GM12892 (cell line): Measurements from ENCODE around the gene TUBB.

Source experiments
- DNase-seq: peaks from one replicate; pipeline ENCODE4 v3.0.0; 2011; ENCODE audit not compliant: insufficient read length
- FAIRE-seq: peaks from 2 replicates; lab custom pipeline; 2011; peaks lifted over from hg19 to GRCh38; lab: Jason Lieb, UNC
- POLR2A ChIP-seq: IDR thresholded peaks from 2 replicates; pipeline ENCODE4 v1.6.1; 2011; ENCODE audit warnings: low read depth, low read length, control low read depth
- POLR2AphosphoS5 ChIP-seq: IDR thresholded peaks from 2 replicates; pipeline ENCODE4 v1.6.1; 2011; ENCODE audit warnings: low read depth, low read length, control low read depth
- TAF1 ChIP-seq: IDR thresholded peaks from 2 replicates; pipeline ENCODE4 v1.6.1; 2011; ENCODE audit warnings: low read depth, mild to moderate bottlenecking, control low read depth, low read length, borderline replicate concordance

The TUBB gene

GRCh38 chr6:30738532-30738931 lies 18.4 kb downstream of the TUBB start:
- no peak for DNase-seq
- no peak for FAIRE-seq
- TF ChIP-seq POLR2AphosphoS5 (no peak), TAF1 (no peak), POLR2A (no peak)

- TF ChIP-seq POLR2A: no peak
- TF ChIP-seq TAF1: no peak
- no peak for TF ChIP-seq POLR2AphosphoS5
- DNase-seq (no peak), FAIRE-seq (no peak)
Observed at GRCh38 chr6:30740540-30740870, 20.4 kb downstream of the TUBB start.

- no peak for DNase-seq
- TF ChIP-seq POLR2AphosphoS5 (no peak), POLR2A (no peak), TAF1 (no peak)
- FAIRE-seq: no peak
Observed at GRCh38 chr6:30741063-30741779, 21.1 kb downstream of the TUBB start.

GRCh38 chr6:30741789-30742315 lies 21.7 kb downstream of the TUBB start:
- TF ChIP-seq POLR2AphosphoS5 (peak; percentile 83), TAF1 (no peak), POLR2A (0 out of 2 replicates have a peak, but pooled peaks have one; percentile 14)
- DNase-seq (no peak), FAIRE-seq (peak; percentile 44)

GRCh38 chr6:30742316-30743098 lies 22.4 kb downstream of the TUBB start, which contains the start of gene FLOT1:
Gene FLOT1, minus strand, starts transcription at chr6:30742687. Its CDS starts 498 bp downstream, at chr6:30742189.
- FAIRE-seq (peak; percentile 85), DNase-seq (peak; percentile 95)
- 0 out of 2 replicates have a peak, but pooled peaks have one; percentile 16 for TF ChIP-seq TAF1
- peak; percentile 77; the same call in 1 of the 2 replicates for TF ChIP-seq POLR2A
- TF ChIP-seq POLR2AphosphoS5: peak; percentile 59; the same call in 1 of the 2 replicates

GRCh38 chr6:30743099-30744053 lies 23.2 kb downstream of the TUBB start:
- DNase-seq (no peak), FAIRE-seq (no peak)
- no peak; the same call in 1 of the 2 replicates for TF ChIP-seq POLR2A
- 0 out of 2 replicates have a peak, but pooled peaks have one; percentile 2 for TF ChIP-seq POLR2AphosphoS5
- TF ChIP-seq TAF1: no peak

- DNase-seq (peak; percentile 60), FAIRE-seq (peak; percentile 38)
- TF ChIP-seq POLR2A (peak; percentile 98), TAF1 (peak; percentile 83), POLR2AphosphoS5 (peak; percentile 98)
Observed at GRCh38 chr6:30744054-30744805, 24.1 kb downstream of the TUBB start, which contains the start of gene IER3. Gene IER3, minus strand, starts transcription at chr6:30744547. Its CDS starts 29 bp downstream, at chr6:30744518.

GRCh38 chr6:30747300-30747687 lies 27.1 kb downstream of the TUBB start:
- FAIRE-seq: no peak
- TF ChIP-seq POLR2A (no peak), TAF1 (no peak), POLR2AphosphoS5 (no peak)
- no peak for DNase-seq

- DNase-seq (no peak), FAIRE-seq (no peak)
- no peak for TF ChIP-seq POLR2A
- no peak for TF ChIP-seq POLR2AphosphoS5
- TF ChIP-seq TAF1: no peak
Observed at GRCh38 chr6:30747902-30748769, 28.0 kb downstream of the TUBB start.
